Measurements from ENCODE around the gene THEMIS2.
"Not testable (repeated sequence)": the region's sequence is repeated elsewhere in the genome, so short reads cannot be mapped to it uniquely, and the experiment has no call there.

Gene THEMIS2

DNA sequence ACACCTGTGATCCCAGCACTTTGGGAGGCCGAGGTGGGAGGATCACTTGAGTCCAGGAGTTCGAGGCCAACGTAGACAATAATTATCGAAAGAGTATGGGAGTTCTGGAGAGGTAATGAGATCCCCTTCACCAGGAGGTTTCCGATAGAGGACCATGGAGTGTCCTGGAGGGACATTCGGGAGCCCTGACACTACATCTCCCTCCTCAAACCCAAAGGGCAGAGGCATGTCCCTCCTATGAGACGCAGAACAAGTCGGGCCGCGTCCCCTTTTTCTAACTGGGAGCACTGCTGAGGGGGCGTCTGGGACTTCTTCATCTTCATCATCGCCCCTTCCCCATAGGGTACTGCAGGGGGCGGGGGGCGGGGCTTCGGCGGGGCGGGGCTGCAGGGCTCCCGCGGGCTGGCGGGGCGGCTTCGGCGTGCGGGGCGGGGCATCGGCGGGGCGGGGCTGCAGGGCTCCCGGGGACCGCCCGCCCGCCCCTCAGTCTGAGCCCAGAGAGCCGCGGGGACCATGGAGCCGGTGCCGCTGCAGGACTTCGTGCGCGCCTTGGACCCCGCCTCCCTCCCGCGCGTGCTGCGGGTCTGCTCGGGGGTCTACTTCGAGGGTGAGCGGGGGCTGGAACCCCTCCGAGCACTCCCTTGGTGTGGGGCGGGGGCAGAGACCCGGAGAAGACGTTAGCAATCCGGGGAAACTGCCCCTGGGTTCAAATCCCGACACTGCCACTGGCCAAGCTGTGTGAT, at the start of gene THEMIS2:
TSS of gene THEMIS2 (plus strand) at position 486 of the 743 bp plus-strand sequence. CDS start at position 514, 28 bp downstream.
- peak; percentile 68 to 79 for DNase-seq (ENCODE audit: low read depth in 1 of 2, low spot score in 1 of 2)

DNA sequence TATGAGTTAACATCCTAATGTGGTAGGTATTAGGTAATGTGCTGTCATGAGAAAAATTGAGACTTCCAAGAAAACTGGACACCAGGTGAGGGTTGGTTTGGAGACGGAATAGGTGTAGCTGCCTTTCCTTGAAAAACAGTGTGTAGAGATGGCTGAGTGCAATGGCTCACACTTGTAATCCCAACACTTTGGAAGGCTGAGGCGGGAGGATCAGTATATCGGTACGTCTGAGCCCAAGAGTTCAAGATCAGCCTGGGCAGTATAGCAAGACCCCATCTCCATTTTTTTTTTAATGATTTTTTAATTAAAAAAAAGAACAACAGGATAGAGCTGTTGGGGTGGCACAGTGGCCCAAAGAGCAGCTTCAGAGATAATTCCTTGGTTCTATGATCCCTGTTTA, 48.6 kb upstream of the THEMIS2 start:
- no peak for DNase-seq (ENCODE audit: low read depth in 1 of 2, low spot score in 1 of 2)

DNA sequence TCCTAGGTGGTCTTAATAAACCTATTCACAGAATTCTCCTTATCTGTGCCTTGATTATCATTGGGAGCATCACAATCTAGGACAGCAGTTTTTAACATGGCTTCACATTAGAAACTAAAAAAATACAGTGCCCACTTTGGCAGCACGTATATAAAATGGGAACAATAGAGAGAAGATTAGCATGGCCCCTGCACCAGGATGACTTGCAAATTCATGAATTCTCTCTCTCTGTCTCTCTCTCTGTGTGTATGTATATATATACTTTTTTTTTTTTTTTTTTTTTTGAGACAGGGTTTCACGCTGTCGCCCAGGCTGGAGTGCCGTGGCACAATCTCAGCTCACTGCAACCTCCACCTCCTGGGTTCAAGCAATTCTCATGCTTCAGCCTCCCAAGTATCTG, 47.9 kb upstream of the THEMIS2 start:
- DNase-seq (ENCODE audit: low read depth in 1 of 2, low spot score in 1 of 2) = no peak

DNA sequence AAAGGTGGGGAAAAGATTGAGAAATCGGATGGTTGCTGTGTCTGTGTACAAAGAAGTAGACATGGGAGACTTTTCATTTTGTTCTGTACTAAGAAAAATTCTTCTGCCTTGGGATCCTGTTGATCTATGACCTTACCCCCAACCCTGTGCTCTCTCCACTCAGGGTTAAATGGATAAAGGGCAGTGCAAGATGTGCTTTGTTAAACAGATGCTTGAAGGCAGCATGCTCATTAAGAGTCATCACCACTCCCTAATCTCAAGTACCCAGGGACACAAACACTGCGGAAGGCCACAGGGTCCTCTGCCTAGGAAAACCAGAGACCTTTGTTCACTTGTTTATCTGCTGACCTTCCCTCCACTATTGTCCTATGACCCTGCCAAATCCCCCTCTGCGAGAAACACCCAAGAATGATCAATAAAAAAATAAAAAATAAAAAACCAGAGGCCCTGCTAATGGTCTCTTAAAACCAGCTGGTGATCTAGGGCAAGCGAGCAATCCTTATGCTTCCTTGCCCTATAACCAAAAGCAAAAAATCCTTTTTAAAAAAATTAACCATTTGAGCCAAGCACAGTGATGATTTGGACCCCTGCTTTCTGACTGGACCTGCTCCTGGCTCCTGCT, 42.9 kb upstream of the THEMIS2 start:
- not testable (repeated sequence) for DNase-seq (ENCODE audit: low read depth in 1 of 2, low spot score in 1 of 2)

DNA sequence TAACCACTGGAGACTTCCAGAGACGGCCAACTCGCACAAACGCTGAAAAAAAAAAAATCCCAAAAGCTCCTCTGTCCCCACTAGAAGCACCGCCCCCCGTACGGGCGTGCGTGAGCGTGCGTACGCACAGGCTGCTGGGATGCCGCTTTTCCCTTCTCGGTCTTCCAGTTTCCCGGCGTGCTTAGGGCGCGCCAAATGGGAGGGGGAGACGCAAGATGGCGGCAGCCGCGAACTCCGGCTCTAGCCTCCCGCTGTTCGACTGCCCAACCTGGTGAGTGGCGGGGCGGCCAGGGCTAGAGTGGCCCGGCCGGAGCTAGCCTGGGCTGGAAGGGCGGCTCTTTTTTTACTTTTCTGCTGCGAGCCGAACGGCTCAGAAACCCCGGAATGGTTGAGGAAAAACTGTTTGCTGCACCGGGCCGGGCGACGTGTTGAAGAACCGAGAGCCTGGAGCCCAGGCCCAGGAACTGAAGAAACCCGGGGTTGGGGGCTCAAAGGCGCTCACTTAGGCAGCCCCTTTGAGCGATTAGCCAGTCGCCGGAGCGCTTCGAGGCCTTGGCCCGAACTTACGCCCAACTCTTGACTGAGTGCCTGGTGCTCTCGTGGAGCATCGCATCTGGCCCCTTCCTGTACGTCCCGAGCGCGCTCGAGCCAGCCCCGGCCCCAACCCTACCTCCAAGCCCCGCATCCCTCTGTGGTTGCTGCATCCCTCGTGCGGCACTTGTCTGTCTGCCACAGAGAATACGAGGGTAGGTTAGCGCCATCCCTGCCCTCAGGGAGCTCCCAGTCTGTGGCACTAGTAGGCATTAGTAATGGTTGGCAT, 41.5 kb upstream of the THEMIS2 start, which contains the start of gene PPP1R8:
TSS of gene PPP1R8 (plus strand) at position 162 of the 820 bp plus-strand sequence. CDS start at position 216, 54 bp downstream.
- peak; percentile 77 to 82 for DNase-seq (ENCODE audit: low read depth in 1 of 2, low spot score in 1 of 2)

DNA sequence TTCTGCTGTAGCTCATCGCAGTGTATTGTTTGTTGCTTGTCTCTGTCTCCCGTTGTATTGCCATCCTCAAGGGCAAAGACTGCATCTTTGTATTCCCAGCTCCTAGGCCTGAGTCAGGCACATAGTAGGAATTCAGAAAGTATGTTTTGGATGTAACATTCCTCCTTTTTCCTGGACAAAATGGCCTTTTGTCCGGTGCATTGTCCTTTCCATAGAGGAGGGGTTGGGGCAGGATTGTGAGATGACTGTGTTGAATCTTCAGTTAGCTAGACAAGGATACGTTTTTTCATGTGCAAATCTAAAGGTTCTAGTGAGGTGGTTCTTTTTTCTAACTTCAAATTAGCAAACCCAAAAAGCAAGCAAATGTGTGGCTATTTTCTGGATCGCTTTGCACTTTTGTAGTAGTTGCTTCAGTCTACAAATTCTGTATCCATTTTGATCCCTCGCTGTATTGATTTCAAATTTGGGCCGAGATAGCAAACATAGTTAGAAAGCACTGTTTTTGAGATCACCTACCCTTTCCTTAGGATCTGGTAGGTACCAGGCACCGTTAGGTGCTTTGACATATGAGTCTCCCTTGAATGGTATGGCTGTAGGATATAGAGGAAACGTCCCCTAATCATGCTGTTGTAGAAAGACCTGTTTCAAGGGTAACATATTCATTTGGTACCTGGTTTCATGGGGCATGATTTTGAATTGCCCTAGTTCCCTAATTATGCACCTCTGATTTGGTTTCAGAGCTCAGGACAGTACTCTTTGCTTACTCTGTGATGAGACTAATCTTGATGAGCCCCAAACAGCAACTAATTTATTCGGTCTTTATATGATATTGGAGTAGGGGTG, 40.6 kb upstream of the THEMIS2 start:
- no peak for DNase-seq (ENCODE audit: low read depth in 1 of 2, low spot score in 1 of 2)

DNA sequence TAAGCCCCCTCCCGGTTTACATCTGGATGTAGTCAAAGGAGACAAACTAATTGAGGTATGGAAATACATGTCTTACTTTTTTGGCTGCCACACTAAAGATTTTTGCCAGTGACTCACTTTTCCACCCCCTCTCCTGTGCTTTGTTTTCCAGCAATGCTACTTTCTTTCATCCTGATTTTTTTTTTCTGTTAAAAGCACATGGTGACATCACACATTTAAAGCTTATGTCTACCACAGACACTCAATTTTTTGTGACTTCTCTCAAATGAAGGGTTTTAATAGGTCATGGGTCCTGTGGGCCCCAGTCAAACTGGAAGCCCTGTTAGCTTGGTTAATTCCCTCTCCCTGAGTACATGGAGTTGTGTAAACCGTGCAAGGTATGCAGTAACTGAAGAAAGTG, 39.6 kb upstream of the THEMIS2 start:
- no peak for DNase-seq (ENCODE audit: low read depth in 1 of 2, low spot score in 1 of 2)

DNA sequence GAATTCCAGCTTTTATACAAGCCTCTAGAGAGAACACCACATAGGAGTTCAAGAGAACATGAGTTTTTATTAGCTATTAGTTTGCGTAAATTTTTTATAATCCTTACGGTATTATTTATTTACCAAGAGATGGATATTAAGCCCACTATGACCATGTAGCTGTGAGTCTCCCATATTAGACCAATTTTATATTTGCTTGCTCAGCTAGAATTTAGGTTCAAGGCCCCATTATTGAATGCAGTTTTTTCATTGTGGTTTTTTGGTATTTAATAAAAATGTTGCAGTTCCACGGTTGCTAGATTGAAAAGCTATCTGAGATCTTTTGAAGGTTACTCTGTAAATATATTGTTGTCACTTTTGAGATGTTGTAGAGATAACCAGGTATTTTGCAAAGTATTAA, 38.9 kb upstream of the THEMIS2 start:
- no peak for DNase-seq (ENCODE audit: low read depth in 1 of 2, low spot score in 1 of 2)

DNA sequence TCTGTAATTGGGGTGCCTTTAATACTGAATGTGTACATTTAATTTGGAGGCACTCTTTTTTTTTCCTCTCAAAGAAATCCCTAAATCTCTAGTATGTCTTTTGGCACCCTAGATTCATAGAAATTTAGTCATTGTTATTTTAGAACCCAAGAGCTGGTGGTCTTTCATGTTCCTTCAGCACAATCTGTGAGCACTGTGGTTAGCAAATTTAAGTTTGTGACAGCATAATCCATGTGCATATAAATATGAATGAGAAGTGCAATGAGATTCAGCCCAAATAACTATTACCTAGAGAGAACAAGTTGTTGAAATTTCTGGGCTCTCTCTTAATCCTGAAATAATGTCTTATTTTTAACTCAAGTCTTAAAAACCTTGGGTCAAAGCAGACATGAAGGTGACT, 37.3 kb upstream of the THEMIS2 start:
- no peak for DNase-seq (ENCODE audit: low read depth in 1 of 2, low spot score in 1 of 2)

DNA sequence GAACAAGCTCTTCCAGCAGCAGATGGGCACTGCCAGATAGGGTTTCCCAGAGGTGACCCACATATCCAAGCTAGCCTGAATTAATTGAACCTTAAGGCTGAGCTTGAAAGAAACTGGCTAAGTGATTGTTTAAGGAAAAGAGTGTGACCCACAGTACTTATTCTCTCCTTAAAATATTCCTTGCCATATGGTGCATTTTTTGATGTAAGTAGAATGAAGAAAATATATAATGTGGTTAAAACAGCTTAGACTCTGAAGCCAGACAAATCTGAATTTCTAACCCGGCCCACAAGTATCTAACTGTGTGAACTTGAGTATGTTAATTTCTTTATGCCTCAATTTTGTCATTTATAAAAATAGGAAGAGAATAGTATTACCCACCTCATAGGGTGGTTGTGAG, 36.8 kb upstream of the THEMIS2 start:
- DNase-seq (ENCODE audit: low read depth in 1 of 2, low spot score in 1 of 2) = no peak

DNA sequence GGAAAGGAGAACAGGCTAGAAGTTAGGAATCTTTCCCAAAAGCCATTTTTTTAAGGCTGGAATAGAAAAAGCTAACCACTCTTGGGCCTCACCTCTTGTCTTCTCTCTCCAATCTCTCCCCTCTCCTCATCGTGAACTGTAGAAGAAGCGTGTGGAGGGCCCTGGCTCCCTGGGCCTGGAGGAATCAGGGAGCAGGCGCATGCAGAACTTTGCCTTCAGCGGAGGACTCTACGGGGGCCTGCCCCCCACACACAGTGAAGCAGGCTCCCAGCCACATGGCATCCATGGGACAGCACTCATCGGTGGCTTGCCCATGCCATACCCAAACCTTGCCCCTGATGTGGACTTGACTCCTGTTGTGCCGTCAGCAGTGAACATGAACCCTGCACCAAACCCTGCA, 22.4 kb upstream of the THEMIS2 start:
- DNase-seq (ENCODE audit: low read depth in 1 of 2, low spot score in 1 of 2) = no peak

DNA sequence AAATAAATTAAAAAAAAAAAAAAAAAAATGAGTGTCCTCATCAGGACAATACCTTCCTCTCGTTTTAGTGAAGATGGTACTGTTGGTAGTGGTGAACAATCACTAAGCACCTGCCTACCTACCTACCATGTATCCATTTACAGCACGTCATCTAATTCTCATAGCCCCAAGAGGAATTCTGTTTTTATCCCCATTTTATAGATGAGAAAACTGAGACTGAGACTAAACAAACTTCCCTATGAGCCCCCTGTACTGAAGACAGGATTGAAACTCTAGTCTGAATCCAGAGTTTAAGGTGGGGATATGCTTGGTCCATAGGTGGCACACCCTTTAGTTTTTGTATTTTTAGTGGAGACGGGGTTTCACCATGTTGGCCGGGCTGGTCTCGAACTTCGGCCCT, 17.3 kb upstream of the THEMIS2 start:
- DNase-seq (ENCODE audit: low read depth in 1 of 2, low spot score in 1 of 2) = no peak

DNA sequence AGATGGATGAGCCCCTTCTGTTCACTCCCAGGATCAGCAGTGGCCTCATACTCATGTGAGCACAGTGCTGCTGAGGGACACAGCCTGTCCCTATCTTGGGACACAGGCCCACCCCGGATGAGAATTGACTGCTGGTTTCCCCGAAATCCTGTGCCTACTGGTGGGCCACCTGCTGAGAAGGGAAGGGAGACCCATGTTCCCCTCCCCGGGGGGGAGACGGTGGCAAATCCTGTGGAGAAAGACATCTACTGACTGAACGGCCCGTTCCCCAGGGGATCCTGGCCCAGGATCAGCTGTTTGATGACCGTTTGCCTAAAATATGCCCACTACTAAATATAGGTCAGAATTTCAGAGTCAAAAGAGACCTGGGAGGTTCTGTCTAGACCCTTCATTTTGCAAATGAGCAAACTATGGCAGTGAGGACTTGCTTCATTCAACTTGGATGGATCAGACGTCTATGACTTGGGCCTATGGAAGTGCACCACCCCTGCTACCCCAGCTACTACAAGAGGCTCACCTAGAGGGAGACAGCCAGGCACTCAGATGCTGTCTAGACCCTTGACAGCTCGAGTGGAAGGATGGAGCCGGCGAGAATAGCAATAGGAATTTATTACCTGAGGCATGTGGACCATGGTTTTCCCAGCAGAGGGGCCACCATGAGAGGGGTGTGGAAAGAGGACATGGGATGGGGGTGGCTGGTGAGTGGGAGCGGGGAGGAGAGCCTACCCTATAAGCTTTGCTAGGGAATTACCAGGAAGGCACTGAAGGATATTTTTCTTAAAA, 15.6 kb upstream of the THEMIS2 start:
- no peak for DNase-seq (ENCODE audit: low read depth in 1 of 2, low spot score in 1 of 2)

DNA sequence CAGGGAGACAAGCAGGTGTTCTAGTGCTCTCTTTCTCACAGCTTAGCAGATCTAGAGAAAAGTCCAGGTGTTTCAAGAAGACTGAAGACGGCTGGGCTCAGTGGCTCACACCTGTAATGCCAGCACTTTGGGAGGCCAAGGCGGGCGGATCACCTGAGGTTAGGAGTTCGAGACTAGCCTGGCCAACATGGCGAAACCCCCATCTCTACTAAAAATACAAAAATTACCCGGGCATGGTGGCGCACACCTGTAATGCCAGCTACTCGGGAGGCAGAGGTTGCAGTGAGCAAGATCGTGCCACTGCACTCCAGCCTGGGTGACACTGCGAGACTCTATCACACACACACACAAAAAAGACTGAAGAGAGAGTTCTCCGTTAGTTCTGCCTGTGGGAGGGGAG, 14.8 kb upstream of the THEMIS2 start:
- DNase-seq (ENCODE audit: low read depth in 1 of 2, low spot score in 1 of 2) = not testable (repeated sequence)

DNA sequence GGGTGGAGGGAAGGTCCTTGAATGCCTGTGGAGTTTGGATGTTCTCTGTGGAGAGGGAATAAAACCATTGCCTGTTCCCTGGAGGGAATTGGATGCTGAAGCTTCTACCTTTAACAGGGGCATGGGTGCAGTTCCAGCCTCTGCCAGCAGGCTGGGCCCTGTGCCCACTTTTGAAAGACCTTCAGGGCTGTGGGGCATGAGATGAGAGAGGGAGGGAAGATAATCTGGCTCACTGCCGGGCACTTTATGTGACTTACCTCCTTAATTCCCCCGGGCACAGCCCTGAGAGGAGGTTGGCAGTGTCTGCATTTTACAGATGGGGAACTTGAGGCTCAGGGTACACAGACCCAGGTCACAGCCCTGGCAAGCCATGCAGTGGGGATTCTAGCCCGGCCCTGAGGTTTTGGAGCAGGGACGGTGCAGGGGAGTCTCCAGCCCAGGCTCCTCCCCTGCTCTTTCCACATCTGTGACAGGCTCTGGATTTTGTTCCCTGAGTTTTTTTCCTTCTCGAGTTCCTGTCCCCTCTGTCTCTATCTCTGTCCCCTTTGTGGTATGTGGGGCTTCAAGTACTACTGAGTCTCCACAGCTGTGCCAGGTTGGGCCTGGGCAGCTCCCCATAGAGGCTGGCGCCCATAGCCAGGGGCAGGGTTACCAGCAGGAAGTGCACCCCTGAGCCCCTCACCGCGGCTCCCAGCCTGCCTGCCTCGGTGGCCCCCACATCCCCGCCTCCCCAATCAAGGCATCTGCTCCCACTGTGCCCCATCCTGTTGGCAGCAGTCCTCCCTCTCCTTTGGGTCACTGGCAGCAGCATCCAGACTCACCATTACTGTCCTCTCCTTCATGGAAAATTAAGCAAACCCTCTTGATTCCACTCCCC, 14.0 kb upstream of the THEMIS2 start:
- peak; percentile 72 to 79 for DNase-seq (ENCODE audit: low read depth in 1 of 2, low spot score in 1 of 2)

DNA sequence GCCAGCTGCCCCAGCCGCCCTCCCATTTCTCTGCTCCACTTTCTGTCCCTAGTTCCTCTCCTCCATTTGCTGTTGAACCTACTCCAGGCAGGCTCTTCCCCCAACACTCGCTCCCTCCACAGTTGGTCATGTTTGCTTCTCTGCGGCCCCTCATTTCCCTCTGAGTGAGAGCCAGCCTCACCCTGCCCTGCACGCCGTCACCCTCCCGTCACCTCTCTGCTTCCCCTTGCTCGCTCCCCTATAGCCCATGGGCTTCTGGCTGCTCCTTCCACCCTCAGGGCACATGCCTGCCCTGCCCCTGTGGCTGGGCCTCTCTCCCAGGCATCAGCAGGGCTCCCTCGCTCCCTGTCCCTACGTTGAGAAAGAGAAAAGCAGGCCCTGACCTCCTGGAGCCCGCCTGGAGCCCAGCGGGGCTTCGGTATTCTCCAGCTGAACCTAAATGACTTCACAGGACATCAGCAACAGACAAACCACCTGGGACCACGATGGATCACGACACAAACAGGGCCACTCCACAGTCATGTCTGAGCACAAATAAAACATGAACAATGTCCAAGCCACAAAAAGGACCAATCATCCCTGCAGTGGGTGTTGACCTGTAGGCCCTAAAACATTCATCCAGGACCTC, 13.3 kb upstream of the THEMIS2 start:
- DNase-seq (ENCODE audit: low read depth in 1 of 2, low spot score in 1 of 2) = no peak

DNA sequence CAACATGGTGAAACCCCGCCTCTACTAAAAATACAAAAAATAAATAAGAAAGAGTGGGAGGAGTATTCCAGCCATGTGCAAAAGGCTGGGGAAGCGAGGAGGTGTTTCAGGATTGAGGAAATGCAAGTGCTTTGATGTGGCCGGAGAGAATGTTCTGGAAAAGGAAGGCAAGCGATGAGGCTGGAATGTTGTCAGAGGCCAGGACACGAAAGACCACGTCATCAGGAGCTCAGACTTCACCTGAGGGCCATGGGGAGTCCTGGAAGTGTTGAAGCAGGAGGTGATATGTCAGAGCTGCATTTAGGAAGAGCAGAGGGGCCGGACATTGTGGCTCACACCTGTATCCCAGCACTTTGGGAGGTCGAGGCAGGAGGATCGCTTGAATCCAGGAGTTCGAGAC, 10.9 kb upstream of the THEMIS2 start:
- no peak for DNase-seq (ENCODE audit: low read depth in 1 of 2, low spot score in 1 of 2)

DNA sequence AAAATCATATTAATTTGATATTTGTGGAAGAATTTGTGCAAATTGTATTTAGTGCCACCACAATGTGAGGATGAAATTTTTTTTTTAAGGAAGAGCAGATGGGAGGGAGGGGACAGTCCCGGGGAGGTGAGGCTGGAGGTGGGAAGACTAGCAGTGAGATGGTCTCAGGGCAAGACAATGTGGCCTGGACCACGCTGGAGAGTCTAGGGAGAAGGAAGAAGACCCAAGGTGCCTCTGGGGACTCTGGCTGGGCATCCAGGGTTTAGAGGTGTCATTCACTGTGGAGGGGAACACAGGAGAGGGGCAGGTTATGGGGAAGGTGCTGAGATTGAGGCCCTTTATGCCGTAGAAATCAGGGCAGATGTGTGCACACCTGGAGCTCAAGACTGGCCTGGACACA, 10.3 kb upstream of the THEMIS2 start:
- DNase-seq (ENCODE audit: low read depth in 1 of 2, low spot score in 1 of 2) = no peak
